ENCODE results near the gene CTNNBL1.

CTNNBL1 gene

DNA sequence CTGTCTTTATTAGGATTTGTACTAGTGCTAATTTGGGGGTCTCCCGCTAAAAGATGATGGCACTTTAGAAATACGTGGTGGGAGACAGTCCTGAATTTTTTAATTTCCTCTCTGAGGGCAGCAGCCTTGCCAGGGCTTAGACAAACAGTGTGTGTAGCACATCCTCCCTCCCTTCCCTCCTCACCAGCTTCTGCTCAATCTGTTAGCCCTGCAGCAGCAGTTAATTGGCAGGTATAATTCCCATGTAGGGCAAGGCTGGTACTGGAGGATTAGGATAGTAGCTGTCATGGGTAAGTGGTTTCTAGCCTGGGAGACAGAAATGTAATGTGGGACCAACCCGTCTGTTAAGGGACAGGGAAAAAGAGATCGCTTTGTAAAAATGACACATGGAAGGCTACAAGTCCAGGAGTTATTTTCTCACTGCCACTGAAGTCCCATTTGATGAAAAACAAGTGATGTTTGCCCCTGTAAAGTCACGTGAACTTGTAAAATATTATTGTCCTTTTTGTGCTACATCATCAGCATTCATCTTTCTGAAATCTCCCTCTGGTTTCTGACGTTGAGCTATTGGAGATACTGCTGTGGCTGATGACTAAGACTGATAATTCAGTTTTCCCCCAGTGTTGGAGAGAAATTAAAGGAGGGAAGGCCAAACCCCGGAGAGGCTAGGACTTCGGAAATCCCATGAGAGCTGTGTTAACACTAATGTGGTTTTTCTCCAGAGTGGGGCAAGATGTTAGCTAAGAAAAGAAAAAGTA lies 40.6 kb downstream of the CTNNBL1 start:
- no peaks in the 10 kb centered on the region for H3K27me3 ChIP-seq (ENCODE audit: control insufficient read depth, insufficient read depth, low read length)
- peaks cover 4% of the 10 kb centered on the region for H3K36me3 ChIP-seq (ENCODE audit: control insufficient read depth, insufficient read depth, low read length)
- no peak overlapping the region for H3K4me3 ChIP-seq (ENCODE audit: low read depth, low read length)
- H3K4me1 ChIP-seq (ENCODE audit: control insufficient read depth, insufficient read depth, low read length): no peaks in the 10 kb centered on the region
- H3K9me3 ChIP-seq (ENCODE audit: control insufficient read depth, insufficient read depth, low read length): no peaks in the 10 kb centered on the region
- no peak overlapping the region for H3K9ac ChIP-seq (ENCODE audit: low read depth, low read length)

DNA sequence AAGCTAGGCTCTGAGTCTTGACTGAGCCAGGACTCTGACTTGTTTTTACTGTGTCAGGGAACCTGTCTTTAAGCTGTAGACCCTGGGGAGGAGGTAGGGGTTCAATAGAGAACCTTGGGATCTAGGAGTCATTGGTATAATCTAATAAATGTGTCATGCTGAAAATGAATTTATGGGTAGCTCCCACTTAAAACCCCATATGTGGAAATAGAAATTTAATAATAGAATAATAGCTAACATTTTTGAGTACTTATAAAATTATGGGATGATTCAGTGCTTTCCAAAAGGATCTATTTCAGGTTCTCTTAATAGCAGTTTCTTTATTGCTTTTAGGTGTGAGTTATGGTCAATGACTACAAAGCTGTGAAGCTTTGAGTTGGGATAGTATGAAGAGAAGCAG lies 41.7 kb downstream of the CTNNBL1 start:
- Histone ChIP-seq H3K4me3 (ENCODE audit: low read depth, low read length) (no peak overlapping the region), H3K4me1 (ENCODE audit: control insufficient read depth, insufficient read depth, low read length) (no peaks in the 10 kb centered on the region), H3K9me3 (ENCODE audit: control insufficient read depth, insufficient read depth, low read length) (no peaks in the 10 kb centered on the region), H3K36me3 (ENCODE audit: control insufficient read depth, insufficient read depth, low read length) (peaks cover 4% of the 10 kb centered on the region), H3K9ac (ENCODE audit: low read depth, low read length) (no peak overlapping the region), H3K27me3 (ENCODE audit: control insufficient read depth, insufficient read depth, low read length) (no peaks in the 10 kb centered on the region)

DNA sequence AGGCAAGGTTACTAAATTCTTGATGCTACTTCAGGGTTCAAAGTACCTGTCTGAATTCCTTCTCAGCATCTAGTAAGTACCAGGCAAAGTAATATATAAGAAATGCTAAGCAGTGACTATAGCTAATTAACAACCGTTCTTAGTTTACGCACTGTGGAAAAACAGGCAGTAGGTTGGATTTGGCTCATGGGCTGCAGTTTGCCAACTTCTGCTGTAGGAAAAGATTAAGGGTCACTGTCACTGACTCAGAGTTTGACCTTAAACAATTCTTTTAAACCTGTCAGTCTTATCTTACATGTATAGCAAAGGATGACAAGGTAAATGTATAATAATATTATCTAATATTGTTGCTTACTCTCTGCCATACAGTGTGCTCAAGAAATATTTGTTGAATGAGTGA lies 42.3 kb downstream of the CTNNBL1 start:
- Histone ChIP-seq H3K9ac (ENCODE audit: low read depth, low read length) (no peak overlapping the region), H3K4me3 (ENCODE audit: low read depth, low read length) (no peak overlapping the region), H3K27me3 (ENCODE audit: control insufficient read depth, insufficient read depth, low read length) (no peaks in the 10 kb centered on the region), H3K36me3 (ENCODE audit: control insufficient read depth, insufficient read depth, low read length) (peaks cover 4% of the 10 kb centered on the region), H3K9me3 (ENCODE audit: control insufficient read depth, insufficient read depth, low read length) (no peaks in the 10 kb centered on the region), H3K4me1 (ENCODE audit: control insufficient read depth, insufficient read depth, low read length) (no peaks in the 10 kb centered on the region)

DNA sequence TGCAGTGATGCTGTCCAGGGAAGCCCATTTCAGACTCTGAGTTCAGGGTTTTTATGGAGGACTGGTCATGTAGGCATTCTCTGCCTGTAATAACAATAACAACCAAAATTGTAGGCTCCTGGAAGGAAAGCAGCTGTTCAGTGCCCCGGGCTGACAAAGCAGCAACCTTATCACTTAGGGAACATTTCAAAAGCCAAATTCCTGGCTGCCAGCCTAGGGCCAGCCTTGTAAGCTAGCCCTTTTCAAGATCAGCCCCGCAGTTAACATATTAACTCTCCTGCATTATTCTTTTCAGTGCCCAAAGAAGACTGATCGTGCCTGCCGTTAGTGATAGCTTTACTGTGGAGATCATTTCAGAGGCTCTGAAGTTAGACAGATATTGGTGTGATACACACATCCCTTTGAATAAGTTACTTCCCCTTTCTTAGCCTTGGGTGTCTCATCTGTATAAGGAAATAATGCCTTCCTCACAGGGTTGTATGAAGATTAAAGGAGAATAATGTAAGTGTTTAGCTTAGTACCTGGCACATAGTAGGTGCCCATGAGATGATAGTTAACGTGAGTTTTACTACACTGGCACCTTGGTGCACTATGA lies 44.1 kb downstream of the CTNNBL1 start:
- Histone ChIP-seq H3K4me1 (ENCODE audit: control insufficient read depth, insufficient read depth, low read length) (no peaks in the 10 kb centered on the region), H3K9me3 (ENCODE audit: control insufficient read depth, insufficient read depth, low read length) (no peaks in the 10 kb centered on the region), H3K9ac (ENCODE audit: low read depth, low read length) (no peak overlapping the region), H3K27me3 (ENCODE audit: control insufficient read depth, insufficient read depth, low read length) (no peaks in the 10 kb centered on the region), H3K4me3 (ENCODE audit: low read depth, low read length) (no peak overlapping the region), H3K36me3 (ENCODE audit: control insufficient read depth, insufficient read depth, low read length) (peaks cover 4% of the 10 kb centered on the region)

DNA sequence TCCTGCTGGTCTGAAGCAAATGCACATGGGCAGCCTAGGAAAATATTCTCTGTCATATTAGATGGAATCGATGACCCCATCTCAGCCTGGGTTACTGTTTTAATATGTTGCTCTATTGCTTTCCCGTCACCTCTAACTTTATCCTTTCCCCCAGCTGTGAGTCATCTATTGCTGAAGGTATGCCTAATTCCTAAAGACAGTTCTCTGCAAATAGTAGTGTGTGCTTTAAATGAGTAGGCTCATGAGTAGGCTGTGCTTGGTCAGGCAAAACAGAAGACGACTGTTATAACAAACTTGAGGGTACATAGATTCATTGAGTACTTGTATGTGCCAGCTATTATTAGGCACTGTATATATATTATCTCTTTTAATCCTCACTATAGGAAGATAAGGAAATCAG lies 47.2 kb downstream of the CTNNBL1 start:
- Histone ChIP-seq H3K4me1 (ENCODE audit: control insufficient read depth, insufficient read depth, low read length) (peaks cover 4% of the 10 kb centered on the region), H3K9me3 (ENCODE audit: control insufficient read depth, insufficient read depth, low read length) (no peaks in the 10 kb centered on the region), H3K9ac (ENCODE audit: low read depth, low read length) (no peak overlapping the region), H3K27me3 (ENCODE audit: control insufficient read depth, insufficient read depth, low read length) (no peaks in the 10 kb centered on the region), H3K36me3 (ENCODE audit: control insufficient read depth, insufficient read depth, low read length) (peaks cover 4% of the 10 kb centered on the region), H3K4me3 (ENCODE audit: low read depth, low read length) (no peak overlapping the region)

DNA sequence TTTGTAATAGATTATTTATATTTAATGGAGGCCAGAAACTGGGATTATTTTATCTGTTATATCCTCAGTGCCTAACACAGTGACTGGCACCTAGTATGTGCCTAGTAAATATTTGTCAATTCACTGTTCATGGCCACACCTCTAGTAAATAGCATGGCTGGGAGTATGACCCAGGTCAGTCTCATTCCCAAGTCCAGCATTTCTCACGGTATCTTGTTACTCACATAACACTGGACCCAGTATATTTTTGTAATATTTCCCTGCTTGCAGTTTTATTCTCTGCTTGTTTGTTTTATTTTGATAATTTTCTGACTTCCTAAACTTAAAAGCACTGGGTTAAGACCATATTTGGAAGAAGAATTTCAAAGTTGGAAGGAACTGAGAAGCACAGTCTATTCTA lies 47.7 kb downstream of the CTNNBL1 start:
- Histone ChIP-seq H3K27me3 (ENCODE audit: control insufficient read depth, insufficient read depth, low read length) (no peaks in the 10 kb centered on the region), H3K4me1 (ENCODE audit: control insufficient read depth, insufficient read depth, low read length) (peaks cover 4% of the 10 kb centered on the region), H3K36me3 (ENCODE audit: control insufficient read depth, insufficient read depth, low read length) (peaks cover 4% of the 10 kb centered on the region), H3K9me3 (ENCODE audit: control insufficient read depth, insufficient read depth, low read length) (no peaks in the 10 kb centered on the region), H3K4me3 (ENCODE audit: low read depth, low read length) (no peak overlapping the region), H3K9ac (ENCODE audit: low read depth, low read length) (no peak overlapping the region)

DNA sequence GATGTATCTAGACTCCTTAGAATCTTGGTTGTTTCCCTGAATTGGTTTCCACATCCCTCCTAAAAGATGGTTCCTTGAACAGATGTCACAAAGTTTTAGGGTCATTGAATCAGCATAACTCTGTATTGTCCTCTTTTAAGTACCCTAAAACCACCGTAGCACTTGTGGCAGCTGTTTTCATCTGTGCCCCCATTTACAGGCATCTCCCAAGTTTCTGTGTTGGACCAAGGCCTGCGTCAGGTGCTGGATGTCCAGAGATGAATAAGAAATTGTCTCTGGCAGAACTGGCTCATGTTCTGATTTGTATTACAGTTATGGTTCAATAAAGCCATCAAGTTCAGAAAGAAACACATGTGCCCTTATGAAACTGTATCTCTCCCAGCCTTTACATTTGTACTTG lies 48.3 kb downstream of the CTNNBL1 start:
- Histone ChIP-seq H3K9me3 (ENCODE audit: control insufficient read depth, insufficient read depth, low read length) (no peaks in the 10 kb centered on the region), H3K4me3 (ENCODE audit: low read depth, low read length) (no peak overlapping the region), H3K27me3 (ENCODE audit: control insufficient read depth, insufficient read depth, low read length) (no peaks in the 10 kb centered on the region), H3K36me3 (ENCODE audit: control insufficient read depth, insufficient read depth, low read length) (peaks cover 4% of the 10 kb centered on the region), H3K9ac (ENCODE audit: low read depth, low read length) (no peak overlapping the region), H3K4me1 (ENCODE audit: control insufficient read depth, insufficient read depth, low read length) (peaks cover 4% of the 10 kb centered on the region)

DNA sequence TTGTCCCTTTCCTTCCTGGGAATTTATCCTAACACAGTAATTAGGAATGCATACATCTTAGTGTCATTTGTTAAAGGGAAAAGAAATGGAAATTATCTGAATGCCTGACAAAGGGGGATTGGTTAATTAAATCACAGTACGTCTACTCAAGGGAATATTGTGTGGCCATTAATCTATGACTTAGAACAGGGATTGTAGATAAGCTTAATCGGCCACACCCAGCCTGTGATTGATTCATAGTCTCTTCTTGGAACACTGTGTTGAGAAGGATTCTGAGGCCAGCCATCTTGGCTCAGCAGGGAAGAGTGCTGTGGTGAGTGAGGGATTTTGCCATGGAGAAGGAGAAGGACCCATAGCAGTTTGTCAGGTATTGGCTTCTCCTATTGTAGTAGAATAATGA lies 50.5 kb downstream of the CTNNBL1 start:
- no peaks in the 10 kb centered on the region for H3K27me3 ChIP-seq (ENCODE audit: control insufficient read depth, insufficient read depth, low read length)
- H3K9ac ChIP-seq (ENCODE audit: low read depth, low read length): no peak overlapping the region
- no peaks in the 10 kb centered on the region for H3K9me3 ChIP-seq (ENCODE audit: control insufficient read depth, insufficient read depth, low read length)
- no peak overlapping the region for H3K4me3 ChIP-seq (ENCODE audit: low read depth, low read length)
- H3K4me1 ChIP-seq (ENCODE audit: control insufficient read depth, insufficient read depth, low read length): peaks cover 4% of the 10 kb centered on the region
- no peaks in the 10 kb centered on the region for H3K36me3 ChIP-seq (ENCODE audit: control insufficient read depth, insufficient read depth, low read length)

DNA sequence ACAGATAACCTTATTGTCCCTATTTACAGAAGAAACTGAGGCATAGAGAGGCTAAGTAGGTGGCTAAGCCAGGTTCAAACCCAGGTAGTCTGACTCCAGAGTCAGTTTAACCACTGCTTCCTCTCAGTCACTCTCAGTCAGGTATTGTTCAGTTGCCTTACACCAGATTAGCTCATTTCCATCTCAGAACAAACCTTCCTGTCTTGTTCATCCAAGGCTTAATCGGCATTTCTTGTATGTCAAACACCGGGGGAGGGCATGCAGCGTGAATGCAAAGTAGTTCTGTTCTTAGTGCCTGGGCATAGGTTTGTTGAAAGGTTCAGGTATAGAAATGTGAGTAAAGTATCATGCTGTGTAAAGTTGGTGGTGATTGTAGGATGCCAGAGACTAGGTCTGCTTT lies 51.7 kb downstream of the CTNNBL1 start:
- Histone ChIP-seq H3K9ac (ENCODE audit: low read depth, low read length) (no peak overlapping the region), H3K27me3 (ENCODE audit: control insufficient read depth, insufficient read depth, low read length) (no peaks in the 10 kb centered on the region), H3K36me3 (ENCODE audit: control insufficient read depth, insufficient read depth, low read length) (no peaks in the 10 kb centered on the region), H3K9me3 (ENCODE audit: control insufficient read depth, insufficient read depth, low read length) (no peaks in the 10 kb centered on the region), H3K4me1 (ENCODE audit: control insufficient read depth, insufficient read depth, low read length) (peaks cover 8% of the 10 kb centered on the region), H3K4me3 (ENCODE audit: low read depth, low read length) (no peak overlapping the region)

DNA sequence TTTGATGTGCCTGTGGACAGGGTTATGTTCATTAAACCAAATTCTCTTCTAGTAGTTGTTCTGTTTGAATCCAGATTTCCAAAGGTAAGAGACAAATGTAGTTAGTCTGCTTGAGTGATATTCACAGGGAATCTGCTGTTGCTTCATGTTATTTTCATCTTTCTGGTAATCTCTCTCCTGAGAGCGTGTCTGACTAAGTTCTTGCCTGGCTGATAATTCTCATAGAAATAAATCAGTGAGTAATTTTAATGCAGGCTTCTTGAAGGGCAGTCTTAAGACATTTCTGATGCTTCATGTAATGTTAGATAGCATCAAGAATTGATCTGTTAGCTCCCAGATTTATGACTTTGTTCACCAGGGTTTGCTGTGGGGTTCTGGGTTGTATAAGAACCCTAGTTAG lies 54.2 kb downstream of the CTNNBL1 start:
- H3K36me3 ChIP-seq (ENCODE audit: control insufficient read depth, insufficient read depth, low read length): no peaks in the 10 kb centered on the region
- H3K4me1 ChIP-seq (ENCODE audit: control insufficient read depth, insufficient read depth, low read length): peaks cover 10% of the 10 kb centered on the region
- no peak overlapping the region for H3K9ac ChIP-seq (ENCODE audit: low read depth, low read length)
- no peaks in the 10 kb centered on the region for H3K9me3 ChIP-seq (ENCODE audit: control insufficient read depth, insufficient read depth, low read length)
- H3K27me3 ChIP-seq (ENCODE audit: control insufficient read depth, insufficient read depth, low read length): no peaks in the 10 kb centered on the region
- no peak overlapping the region for H3K4me3 ChIP-seq (ENCODE audit: low read depth, low read length)

DNA sequence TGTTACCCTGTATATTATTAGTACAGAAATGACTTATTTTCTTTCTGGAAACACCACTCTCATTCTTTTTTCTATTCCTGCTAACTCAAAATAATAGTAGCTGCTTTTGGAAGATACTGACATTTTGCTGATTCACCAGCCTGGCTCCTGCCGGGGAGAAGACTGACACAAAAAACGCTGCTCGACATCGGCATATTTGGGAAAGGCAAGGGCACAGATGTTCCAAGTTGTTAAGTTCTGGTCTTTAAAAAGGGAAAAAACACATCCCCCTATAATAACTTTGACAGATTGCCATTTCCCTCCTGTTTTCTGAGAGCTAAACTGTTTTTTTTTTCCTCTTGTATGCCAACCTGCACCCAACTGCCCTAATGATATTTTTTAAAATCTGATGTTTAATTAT lies 55.4 kb downstream of the CTNNBL1 start:
- no peaks in the 10 kb centered on the region for H3K36me3 ChIP-seq (ENCODE audit: control insufficient read depth, insufficient read depth, low read length)
- H3K9ac ChIP-seq (ENCODE audit: low read depth, low read length): no peak overlapping the region
- no peak overlapping the region for H3K4me3 ChIP-seq (ENCODE audit: low read depth, low read length)
- H3K4me1 ChIP-seq (ENCODE audit: control insufficient read depth, insufficient read depth, low read length): peaks cover 10% of the 10 kb centered on the region
- H3K9me3 ChIP-seq (ENCODE audit: control insufficient read depth, insufficient read depth, low read length): no peaks in the 10 kb centered on the region
- H3K27me3 ChIP-seq (ENCODE audit: control insufficient read depth, insufficient read depth, low read length): no peaks in the 10 kb centered on the region

DNA sequence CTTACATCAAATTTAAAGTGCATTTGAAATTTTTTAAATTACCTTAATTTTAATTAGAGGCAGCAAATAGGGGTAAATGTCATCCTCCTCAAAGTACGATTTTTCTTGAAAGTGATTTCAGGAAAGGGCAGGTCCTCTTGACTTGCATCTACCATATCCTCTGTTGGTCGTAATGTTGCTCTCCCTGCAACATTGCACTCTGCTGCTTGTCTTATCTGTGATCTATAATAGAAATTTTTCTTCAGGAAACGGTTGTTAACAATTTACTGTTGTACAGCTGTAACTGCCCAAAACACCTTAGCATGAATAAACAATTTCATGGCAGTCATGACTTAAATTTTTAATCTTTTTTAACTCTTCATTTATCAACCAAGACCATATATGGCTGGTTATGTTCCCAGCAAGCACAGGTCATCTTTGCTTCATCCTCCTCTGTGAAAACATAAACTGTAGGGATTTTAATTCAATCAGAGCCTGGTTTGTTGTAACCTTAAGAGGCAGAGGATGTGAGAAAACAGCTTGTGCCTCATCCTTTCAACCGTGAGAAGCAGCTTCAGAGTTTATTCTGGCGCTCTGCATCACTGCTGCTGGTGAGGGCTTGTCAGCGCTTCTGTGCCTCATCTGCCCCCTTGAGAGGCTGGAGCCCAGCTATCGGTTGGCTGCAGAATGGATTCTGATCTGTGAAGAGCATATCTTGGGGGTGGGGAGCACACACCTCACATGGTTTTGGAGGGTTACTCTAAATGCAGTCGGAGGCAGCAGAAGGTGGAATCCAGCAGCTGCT lies 56.0 kb downstream of the CTNNBL1 start:
- Histone ChIP-seq H3K36me3 (ENCODE audit: control insufficient read depth, insufficient read depth, low read length) (no peaks in the 10 kb centered on the region), H3K4me3 (ENCODE audit: low read depth, low read length) (no peak overlapping the region), H3K9ac (ENCODE audit: low read depth, low read length) (no peak overlapping the region)

More for the DNA sequence above, 56.0 kb downstream of the CTNNBL1 start:
- Histone ChIP-seq H3K4me1 (ENCODE audit: control insufficient read depth, insufficient read depth, low read length) (peaks cover 10% of the 10 kb centered on the region), H3K27me3 (ENCODE audit: control insufficient read depth, insufficient read depth, low read length) (no peaks in the 10 kb centered on the region), H3K9me3 (ENCODE audit: control insufficient read depth, insufficient read depth, low read length) (no peaks in the 10 kb centered on the region)
